Thymus (tissue), 11 donors: ENCODE data around the gene GARIN5A. TPM values are rescaled to one million over a fixed set of nuclear protein-coding genes. Genes with fewer than 3 reads are reported as not detected.

Experiments used
- DNase-seq, 9 donors: peaks; one replicate each; pipeline ENCODE4 v3.0.0-alpha.2; 2013; ENCODE audit warnings: low spot score in 9 of 9, low read depth in 6 of 9, missing footprints in 1 of 9
- H3K27ac ChIP-seq, 2 donors: one replicate each; pipeline ENCODE4 v1.5.1; 2013; ENCODE audit warnings: control low read depth in 1 of 2, low read depth in 1 of 2, low read length in 1 of 2, mild to moderate bottlenecking in 1 of 2, moderate library complexity in 1 of 2
- H3K27me3 ChIP-seq, 2 donors: one replicate each; pipeline ENCODE4 v1.5.1; 2013; ENCODE audit warnings: low read length in 1 of 2; ENCODE audit not compliant: control insufficient read depth in 2 of 2, insufficient read depth in 1 of 2
- H3K36me3 ChIP-seq, 2 donors: one replicate each; pipeline ENCODE4 v1.5.1; 2013; ENCODE audit warnings: low read length in 1 of 2, mild to moderate bottlenecking in 1 of 2, moderate library complexity in 1 of 2; ENCODE audit not compliant: control insufficient read depth in 2 of 2, insufficient read depth in 2 of 2
- H3K4me1 ChIP-seq, 2 donors: one replicate each; pipeline ENCODE4 v1.5.1; 2013; ENCODE audit warnings: low read length in 2 of 2; ENCODE audit not compliant: control insufficient read depth in 2 of 2, insufficient read depth in 2 of 2
- H3K4me3 ChIP-seq, 2 donors: one replicate each; pipeline ENCODE4 v1.5.1; 2013; ENCODE audit warnings: low read length in 2 of 2, control low read depth in 1 of 2, mild to moderate bottlenecking in 1 of 2
- H3K9me3 ChIP-seq, 2 donors: one replicate each; pipeline ENCODE4 v1.5.1; 2013; ENCODE audit warnings: low read length in 1 of 2, mild to moderate bottlenecking in 1 of 2; ENCODE audit not compliant: control insufficient read depth in 2 of 2, insufficient read depth in 1 of 2
- WGBS: extraction: QIAGEN DNeasy Blood & Tissue Kit; methylation state at CpG from one replicate; pipeline ENCODE4 v1.1.7; 2013; 5-methylcytosine and 5-hydroxymethylcytosine counted together
- polyA plus RNA-seq: library from polyadenylated mRNA; stranded (reverse); fragments of 200-250 nt; gene quantifications from one replicate; pipeline ENCODE4 v1.2.3, GENCODE V29; 2013
- total RNA-seq: library from RNA; stranded (reverse); fragments of 120-200 nt; gene quantifications from one replicate; pipeline ENCODE4 v1.2.4, GENCODE V29; 2013
- donor health status: healthy.

The GARIN5A gene
- total and polyA plus RNA-seq, 2 donors: 2.9 to 3.4 TPM

DNA sequence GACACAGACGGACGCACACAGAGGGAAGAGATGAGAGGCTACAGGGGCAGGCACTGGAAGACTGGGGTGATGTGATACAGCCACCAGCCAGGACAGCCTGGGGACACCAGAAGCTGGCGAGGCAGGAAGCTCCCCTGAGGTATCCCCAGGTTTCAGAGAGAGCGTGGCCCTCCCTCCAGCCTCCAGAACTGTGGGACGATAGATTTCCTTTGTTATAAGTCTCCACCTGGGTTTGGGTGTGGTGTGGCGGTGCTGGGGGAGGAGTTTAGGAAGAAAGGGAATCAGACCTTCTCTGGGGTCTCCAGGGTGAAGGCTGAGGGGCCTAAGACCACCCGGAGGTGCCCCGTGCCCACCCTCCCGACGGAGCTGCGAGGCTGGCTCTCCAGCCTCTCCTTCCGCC, 39.8 kb upstream of the GARIN5A start:
- Histone ChIP-seq H3K36me3 (no peaks in the 10 kb centered on the region), H3K4me1 (peaks cover 2 to 6% of the 10 kb centered on the region in 2 donors), H3K27ac (no peak overlapping the region), H3K9me3 (peaks cover 0 to 4% of the 10 kb centered on the region in 2 donors), H3K27me3 (peaks cover 2 to 24% of the 10 kb centered on the region in 2 donors), H3K4me3 (no peak overlapping the region)
- no peak for DNase-seq
- 68% methylated on average over 12 of the region's 12 CpGs for WGBS

DNA sequence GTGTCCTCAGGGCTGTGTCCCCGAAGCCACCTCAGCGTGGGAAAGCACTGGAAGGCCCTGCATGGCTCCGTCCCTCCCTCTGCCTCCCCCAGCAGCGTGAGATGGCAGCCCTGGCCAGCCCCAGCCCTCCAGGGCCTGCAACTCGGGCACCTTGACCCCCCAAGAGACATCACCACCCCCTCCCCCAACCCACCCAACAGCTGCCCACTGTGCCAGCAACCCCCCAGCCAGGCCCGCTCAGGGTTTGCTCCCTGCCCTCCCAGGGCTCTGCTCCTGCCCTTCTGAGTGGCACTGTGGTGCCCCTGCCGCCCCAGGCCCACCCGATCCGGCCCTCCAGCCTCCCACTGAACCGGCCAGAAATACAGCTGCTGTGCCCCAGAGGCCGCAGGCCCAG, 38.5 kb upstream of the GARIN5A start:
- H3K27ac ChIP-seq: no peak overlapping the region
- H3K9me3 ChIP-seq: peaks cover 0 to 4% of the 10 kb centered on the region in 2 donors
- WGBS: 84% methylated on average over 11 of the region's 11 CpGs
- H3K27me3 ChIP-seq: peaks cover 2 to 24% of the 10 kb centered on the region in 2 donors
- peaks cover 9 to 12% of the 10 kb centered on the region in 2 donors for H3K4me1 ChIP-seq
- H3K4me3 ChIP-seq: no peak overlapping the region
- no peaks in the 10 kb centered on the region for H3K36me3 ChIP-seq
- no peak for DNase-seq

DNA sequence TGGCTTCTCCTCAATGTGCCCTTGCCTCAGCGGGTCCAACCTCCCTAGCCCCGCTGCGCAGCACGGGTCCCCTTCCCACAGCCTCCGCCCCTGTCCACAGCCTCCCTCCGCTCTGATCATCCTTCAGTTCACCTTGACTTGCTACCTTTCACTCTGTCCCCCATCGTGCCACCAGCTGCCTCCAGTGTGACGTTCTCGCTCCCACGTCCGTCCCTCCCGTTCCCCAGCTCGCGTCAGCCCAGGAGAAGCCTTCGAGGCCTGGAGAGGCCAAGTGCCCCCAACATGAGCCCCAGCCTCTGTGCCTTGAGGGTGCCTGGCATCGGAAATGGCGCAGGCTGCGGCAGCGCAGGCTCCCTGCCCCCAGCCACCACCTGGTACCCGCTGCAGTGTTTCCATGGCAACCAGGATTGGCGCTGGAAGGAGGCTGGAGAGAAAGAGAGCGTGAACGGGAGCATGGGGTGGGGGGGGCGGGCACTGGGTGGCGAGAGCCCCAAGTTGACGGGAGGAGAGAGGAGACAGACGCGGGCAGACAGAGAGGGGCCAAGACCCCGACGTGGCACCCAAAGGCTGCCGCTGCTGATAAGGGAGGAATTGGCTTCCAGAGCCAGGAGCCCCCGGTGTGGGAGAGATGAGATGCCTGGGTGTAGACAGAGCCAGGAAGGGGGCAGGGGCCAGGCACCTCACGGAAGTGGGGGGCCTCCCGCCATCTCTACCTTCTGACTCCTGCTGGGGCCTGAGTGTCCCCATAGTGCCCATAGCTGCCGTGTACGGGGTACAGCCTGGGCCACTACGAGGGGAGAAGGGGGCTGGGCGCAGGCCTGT, 37.9 kb upstream of the GARIN5A start:
- Histone ChIP-seq H3K27ac (no peak overlapping the region), H3K27me3 (peaks cover 2 to 24% of the 10 kb centered on the region in 2 donors), H3K4me3 (no peak overlapping the region), H3K36me3 (no peaks in the 10 kb centered on the region), H3K9me3 (peaks cover 0 to 4% of the 10 kb centered on the region in 2 donors), H3K4me1 (peaks cover 9 to 13% of the 10 kb centered on the region in 2 donors)
- DNase-seq: peak in 2 of 9 donors; percentile 27 to 51
- WGBS: 59% methylated on average over 38 of the region's 38 CpGs

DNA sequence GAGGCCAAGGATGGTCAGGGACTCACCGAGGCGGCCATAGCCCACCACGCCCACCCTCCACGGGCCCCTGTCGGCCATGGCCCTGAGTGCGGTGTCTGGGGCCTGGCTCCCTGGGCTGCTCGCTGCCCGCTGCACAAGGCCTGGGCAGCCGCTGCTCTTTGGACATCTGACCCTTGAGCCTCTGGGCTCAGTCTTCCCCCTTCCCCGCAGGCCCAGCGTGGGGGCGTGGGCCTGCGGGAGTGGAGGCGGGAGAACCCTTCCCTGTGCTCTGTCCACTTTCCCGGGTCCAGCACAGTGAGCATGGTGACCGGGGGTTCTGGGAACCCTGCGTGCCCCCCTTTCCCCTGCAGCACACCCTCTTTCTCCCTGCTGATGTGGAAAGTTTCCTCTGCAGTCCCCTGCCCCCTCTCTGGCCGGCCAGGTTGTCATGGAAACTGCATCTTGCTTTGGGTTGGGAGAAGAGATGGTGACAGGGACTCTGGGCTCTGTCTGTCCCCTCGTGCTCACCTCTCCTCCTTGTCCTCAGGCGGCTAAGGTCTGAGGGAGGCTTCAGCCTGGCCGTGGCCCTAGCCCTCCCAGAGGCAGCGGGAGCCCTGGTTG, 37.2 kb upstream of the GARIN5A start, which contains the start of gene ASPDH:
Gene ASPDH, minus strand, starts transcription at position 168 of the 600 bp plus-strand sequence. Its CDS starts 90 bp downstream, at position 78.
- Histone ChIP-seq H3K4me1 (peaks cover 9 to 13% of the 10 kb centered on the region in 2 donors), H3K9me3 (peaks cover 0 to 4% of the 10 kb centered on the region in 2 donors), H3K27me3 (peaks cover 2 to 24% of the 10 kb centered on the region in 2 donors), H3K27ac (no peak within 1 kb of the TSS), H3K36me3 (no peaks in the 10 kb centered on the region), H3K4me3 (no peak within 1 kb of the TSS)
- WGBS: 66% methylated on average over 22 of the region's 22 CpGs
- DNase-seq: no peak

- Histone ChIP-seq H3K4me1 (peaks cover 9 to 13% of the 10 kb centered on the region in 2 donors), H3K27me3 (peaks cover 2 to 24% of the 10 kb centered on the region in 2 donors), H3K9me3 (no peaks in the 10 kb centered on the region), H3K4me3 (no peak overlapping the region), H3K36me3 (no peaks in the 10 kb centered on the region), H3K27ac (no peak overlapping the region)
- no peak for DNase-seq
- WGBS: 82% methylated on average over 12 of the region's 12 CpGs
Observed at GRCh38 chr19:50512999-50513745, 36.5 kb upstream of the GARIN5A start.

DNA sequence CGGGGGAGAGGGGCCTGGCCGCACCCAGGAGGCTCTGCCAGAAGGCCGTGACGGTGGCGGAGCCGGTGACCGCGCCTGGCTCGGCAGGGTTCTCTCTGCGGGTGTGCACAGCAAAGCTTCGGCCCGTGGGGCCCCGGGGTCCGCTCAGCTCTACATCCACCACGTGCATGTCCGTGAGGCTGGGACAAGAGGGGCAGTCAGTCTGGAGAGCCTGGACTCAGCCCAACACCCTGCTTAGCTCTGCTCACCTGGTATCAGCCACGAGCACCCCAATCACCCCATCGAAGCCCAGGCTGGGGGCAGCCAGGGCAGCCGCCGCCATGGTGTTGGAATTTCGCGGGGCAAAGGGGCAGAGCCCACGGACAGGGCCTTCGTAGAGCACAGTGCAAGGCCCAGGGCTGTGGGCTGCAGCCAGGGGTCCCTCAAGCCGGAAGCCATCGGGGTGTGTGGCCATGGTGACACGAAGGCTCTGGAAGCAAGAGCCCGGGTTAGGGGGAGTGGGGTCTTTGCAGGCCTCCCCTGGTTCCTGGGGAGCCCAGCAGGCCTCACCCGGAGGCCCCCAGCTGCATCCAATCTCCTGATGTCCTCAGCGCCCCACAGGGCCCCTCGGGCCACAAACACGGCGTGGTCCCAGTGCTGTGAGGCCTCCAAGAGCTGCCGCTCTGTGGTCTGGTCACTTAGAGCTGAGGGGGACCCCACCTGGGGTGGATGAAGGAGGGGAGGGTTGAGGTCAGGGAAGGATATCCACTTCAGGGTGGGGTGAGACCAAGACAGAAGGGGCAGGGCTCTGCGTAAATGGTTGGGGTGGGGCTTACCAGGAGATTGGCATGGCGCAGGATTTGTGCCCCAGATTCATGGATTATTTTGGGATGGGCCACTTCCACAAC, 35.7 kb upstream of the GARIN5A start:
- DNase-seq: no peak
- no peaks in the 10 kb centered on the region for H3K9me3 ChIP-seq
- peaks cover 2 to 24% of the 10 kb centered on the region in 2 donors for H3K27me3 ChIP-seq
- 97% methylated on average over 36 of the region's 36 CpGs for WGBS
- H3K36me3 ChIP-seq: no peaks in the 10 kb centered on the region
- H3K4me1 ChIP-seq: peaks cover 9 to 13% of the 10 kb centered on the region in 2 donors
- H3K27ac ChIP-seq: no peak overlapping the region
- no peak overlapping the region for H3K4me3 ChIP-seq

DNA sequence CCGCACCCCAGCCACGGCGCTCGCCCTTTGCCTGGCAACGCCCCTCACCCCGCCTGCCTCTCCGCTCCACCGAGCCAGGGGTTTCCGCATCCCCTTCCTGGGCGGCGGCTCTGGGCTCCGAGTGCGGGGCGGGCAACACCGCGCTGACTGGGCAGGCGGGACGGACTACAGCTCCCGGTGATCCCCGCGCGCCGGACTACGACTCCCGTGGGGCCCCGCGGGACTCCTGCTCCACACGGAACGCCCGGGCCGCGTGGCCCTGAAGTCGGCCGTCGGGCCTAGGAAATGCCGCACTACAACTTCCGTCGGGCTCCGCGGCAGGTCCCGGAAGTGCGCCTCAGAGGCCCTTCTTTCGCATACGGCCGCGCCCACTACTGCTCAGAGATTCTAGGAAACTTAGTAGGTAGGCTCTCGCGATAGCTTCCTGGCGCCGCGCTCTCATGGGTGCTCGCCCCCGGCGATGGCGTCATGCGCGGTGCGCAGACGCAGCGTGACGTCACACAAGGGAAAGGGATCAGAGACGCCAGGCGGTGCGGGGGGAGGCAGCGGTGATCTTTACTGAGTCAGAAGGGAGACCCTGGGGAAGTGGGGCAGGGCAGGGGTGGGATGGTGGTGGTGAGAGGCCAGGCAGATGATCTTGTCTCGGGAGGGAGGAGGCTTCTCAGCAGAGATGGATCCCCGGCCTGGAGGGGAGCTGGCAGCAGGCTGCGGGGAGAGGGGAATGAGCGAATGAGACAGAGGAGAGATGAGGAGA, 34.6 kb upstream of the GARIN5A start, which contains the start of gene JOSD2:
Gene JOSD2, minus strand, starts transcription at position 123 of the 754 bp plus-strand sequence. CDS start 760 bp downstream, outside the sequence.
- H3K36me3 ChIP-seq: peaks cover 0 to 4% of the 10 kb centered on the region in 2 donors
- peak within 1 kb of the TSS; percentile 67 to 84 for H3K27ac ChIP-seq
- DNase-seq: peak; percentile 86 to 98 (median 95)
- 2% methylated on average over 69 of the region's 69 CpGs for WGBS
- H3K4me3 ChIP-seq: peak within 1 kb of the TSS; percentile 59 to 72
- H3K27me3 ChIP-seq: peaks cover 0 to 18% of the 10 kb centered on the region in 2 donors
- peaks cover 9 to 13% of the 10 kb centered on the region in 2 donors for H3K4me1 ChIP-seq
- no peaks in the 10 kb centered on the region for H3K9me3 ChIP-seq

- peak in 2 of 9 donors; percentile 9 to 30 for DNase-seq
- Histone ChIP-seq H3K4me3 (peak overlapping the region; percentile 59 to 72), H3K9me3 (no peaks in the 10 kb centered on the region), H3K36me3 (peaks cover 0 to 4% of the 10 kb centered on the region in 2 donors), H3K27ac (peak overlapping the region; percentile 67 to 83), H3K27me3 (peaks cover 0 to 16% of the 10 kb centered on the region in 2 donors), H3K4me1 (peaks cover 9 to 13% of the 10 kb centered on the region in 2 donors)
- WGBS: 19% methylated on average over 10 of the region's 10 CpGs
Observed at GRCh38 chr19:50510700-50511068, 34.0 kb upstream of the GARIN5A start.
